Loucy (cell line): ENCODE results near the gene NTN1.
"Not testable (repeated sequence)": the region's sequence is repeated elsewhere in the genome, so short reads cannot be mapped to it uniquely, and the experiment has no call there.

Source experiments
- H2AFZ ChIP-seq: fragments of 200-600 bp; sonication (generic); 2 replicates; pipeline ENCODE4 v1.6.0; 2016; ENCODE audit warnings: antibody characterized with exemption, mild to moderate bottlenecking, low read length, moderate library complexity
- H3F3A ChIP-seq: fragments of 200-600 bp; 2 replicates; pipeline ENCODE4 v1.6.0; 2016; ENCODE audit warnings: antibody characterized with exemption, low read depth, mild to moderate bottlenecking
- H3K27me3 ChIP-seq: fragments of 200-600 bp; sonication (generic); 2 replicates; pipeline ENCODE4 v1.6.1; 2014; ENCODE audit warnings: low read length, mild to moderate bottlenecking; ENCODE audit not compliant: insufficient read depth, poor library complexity, severe bottlenecking
- H3K36me3 ChIP-seq: fragments of 200-600 bp; sonication (generic); 2 replicates; pipeline ENCODE4 v1.6.1; 2016; ENCODE audit warnings: low read length; ENCODE audit not compliant: insufficient read depth
- H3K4me1 ChIP-seq: fragments of 200-600 bp; sonication (generic); 2 replicates; pipeline ENCODE4 v1.5.1; 2014; ENCODE audit warnings: low read length, mild to moderate bottlenecking; ENCODE audit not compliant: insufficient read depth, poor library complexity, severe bottlenecking
- H3K4me2 ChIP-seq: fragments of 200-600 bp; sonication (generic); 2 replicates; pipeline ENCODE4 v1.6.0; 2014; ENCODE audit warnings: antibody characterized with exemption, low read length, low read depth, mild to moderate bottlenecking; ENCODE audit not compliant: poor library complexity, severe bottlenecking
- H3K4me3 ChIP-seq: fragments of 200-600 bp; sonication (generic); 2 replicates; pipeline ENCODE4 v1.5.1; 2014; ENCODE audit warnings: low read length, mild to moderate bottlenecking, mixed read lengths; ENCODE audit not compliant: poor library complexity, severe bottlenecking
- H3K79me2 ChIP-seq: fragments of 200-600 bp; sonication (generic); 2 replicates; pipeline ENCODE4 v1.6.1; 2014; ENCODE audit warnings: low read length; ENCODE audit not compliant: insufficient read depth
- H3K9ac ChIP-seq: fragments of 200-600 bp; sonication (generic); 2 replicates; pipeline ENCODE4 v1.6.0; 2014; ENCODE audit warnings: mild to moderate bottlenecking, low read depth, low read length, moderate library complexity; ENCODE audit not compliant: poor library complexity, severe bottlenecking
- H3K9me2 ChIP-seq: fragments of 200-600 bp; sonication (generic); replicated peaks from 2 replicates; pipeline ENCODE4 v1.6.1; 2016; ENCODE audit warnings: low read depth, low read length, mixed read lengths
- H3K9me3 ChIP-seq: fragments of 200-600 bp; sonication (generic); 2 replicates; pipeline ENCODE4 v1.6.1; 2014; ENCODE audit warnings: mild to moderate bottlenecking, antibody characterized with exemption, low read length, low read depth; ENCODE audit not compliant: insufficient read depth
- H4K20me1 ChIP-seq: fragments of 200-600 bp; sonication (generic); 2 replicates; pipeline ENCODE4 v1.6.0; 2014; ENCODE audit warnings: antibody characterized with exemption, low read length, mild to moderate bottlenecking; ENCODE audit not compliant: insufficient read depth, poor library complexity, severe bottlenecking
- EZH2phosphoT487 ChIP-seq: fragments of 200-600 bp; IDR thresholded peaks from 2 replicates; pipeline ENCODE4 v1.6.1; 2018; ENCODE audit warnings: antibody characterized with exemption, mild to moderate bottlenecking, moderate library complexity, borderline replicate concordance
- TF ChIP-seq, protein P1 (sequence below): fragments of 200-600 bp; sonication (generic); conservative IDR thresholded peaks from 2 replicates; pipeline ENCODE4 v1.5.1; 2014; ENCODE audit warnings: mild to moderate bottlenecking, antibody characterized with exemption, low read length

NTN1 gene

DNA sequence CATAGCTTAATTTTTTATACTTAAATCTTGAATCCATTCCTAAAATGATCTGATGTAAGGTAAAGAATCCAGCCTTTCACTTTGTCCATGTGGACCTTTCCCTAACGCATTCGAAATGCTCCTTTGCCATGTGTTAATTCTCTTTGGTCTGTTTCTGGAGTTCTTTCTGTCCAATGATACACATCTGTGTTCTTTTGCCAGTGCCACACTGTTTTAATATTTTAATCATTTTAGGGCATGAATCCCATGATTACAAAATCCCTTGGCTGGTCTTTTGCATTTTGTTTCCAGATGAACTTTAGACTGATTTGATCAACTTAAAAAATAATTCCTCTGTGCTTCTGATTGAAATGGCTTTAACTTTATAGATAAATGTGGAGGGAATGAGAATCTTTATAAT, 74.1 kb downstream of the NTN1 start:
- Histone ChIP-seq H3K36me3 (no peaks in the 10 kb centered on the region), H3F3A (no peaks in the 10 kb centered on the region; the same call in 1 of the 2 replicates), H4K20me1 (no peaks in the 10 kb centered on the region), H3K9ac (no peak overlapping the region), H3K4me3 (no peak overlapping the region), H2AFZ (no peak overlapping the region), H3K4me1 (peaks cover 1% of the 10 kb centered on the region), H3K79me2 (no peaks in the 10 kb centered on the region), H3K9me2 (no peaks in the 10 kb centered on the region), H3K4me2 (no peak overlapping the region), H3K27me3 (no peaks in the 10 kb centered on the region), H3K9me3 (no peaks in the 10 kb centered on the region)
- no peak for TF ChIP-seq EZH2phosphoT487
- TF ChIP-seq, protein P1, sequence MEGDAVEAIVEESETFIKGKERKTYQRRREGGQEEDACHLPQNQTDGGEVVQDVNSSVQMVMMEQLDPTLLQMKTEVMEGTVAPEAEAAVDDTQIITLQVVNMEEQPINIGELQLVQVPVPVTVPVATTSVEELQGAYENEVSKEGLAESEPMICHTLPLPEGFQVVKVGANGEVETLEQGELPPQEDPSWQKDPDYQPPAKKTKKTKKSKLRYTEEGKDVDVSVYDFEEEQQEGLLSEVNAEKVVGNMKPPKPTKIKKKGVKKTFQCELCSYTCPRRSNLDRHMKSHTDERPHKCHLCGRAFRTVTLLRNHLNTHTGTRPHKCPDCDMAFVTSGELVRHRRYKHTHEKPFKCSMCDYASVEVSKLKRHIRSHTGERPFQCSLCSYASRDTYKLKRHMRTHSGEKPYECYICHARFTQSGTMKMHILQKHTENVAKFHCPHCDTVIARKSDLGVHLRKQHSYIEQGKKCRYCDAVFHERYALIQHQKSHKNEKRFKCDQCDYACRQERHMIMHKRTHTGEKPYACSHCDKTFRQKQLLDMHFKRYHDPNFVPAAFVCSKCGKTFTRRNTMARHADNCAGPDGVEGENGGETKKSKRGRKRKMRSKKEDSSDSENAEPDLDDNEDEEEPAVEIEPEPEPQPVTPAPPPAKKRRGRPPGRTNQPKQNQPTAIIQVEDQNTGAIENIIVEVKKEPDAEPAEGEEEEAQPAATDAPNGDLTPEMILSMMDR, result no peak

GRCh38 chr17:9098242-9098825, 77.0 kb downstream of the NTN1 start:
- Histone ChIP-seq H3K36me3 (peaks cover 5% of the 10 kb centered on the region; the same call in 1 of the 2 replicates), H3K9me3 (peaks cover 9% of the 10 kb centered on the region; the same call in 1 of the 2 replicates), H3K9me2 (no peaks in the 10 kb centered on the region), H2AFZ (no peak overlapping the region), H3K9ac (no peak overlapping the region), H4K20me1 (no peaks in the 10 kb centered on the region), H3K27me3 (no peaks in the 10 kb centered on the region), H3K4me2 (no peak overlapping the region), H3K79me2 (no peaks in the 10 kb centered on the region), H3K4me1 (peaks cover 13% of the 10 kb centered on the region), H3K4me3 (no peak overlapping the region), H3F3A (no peaks in the 10 kb centered on the region; the same call in 1 of the 2 replicates)
- no peak for TF ChIP-seq EZH2phosphoT487
- TF ChIP-seq, protein P1, result no peak

DNA sequence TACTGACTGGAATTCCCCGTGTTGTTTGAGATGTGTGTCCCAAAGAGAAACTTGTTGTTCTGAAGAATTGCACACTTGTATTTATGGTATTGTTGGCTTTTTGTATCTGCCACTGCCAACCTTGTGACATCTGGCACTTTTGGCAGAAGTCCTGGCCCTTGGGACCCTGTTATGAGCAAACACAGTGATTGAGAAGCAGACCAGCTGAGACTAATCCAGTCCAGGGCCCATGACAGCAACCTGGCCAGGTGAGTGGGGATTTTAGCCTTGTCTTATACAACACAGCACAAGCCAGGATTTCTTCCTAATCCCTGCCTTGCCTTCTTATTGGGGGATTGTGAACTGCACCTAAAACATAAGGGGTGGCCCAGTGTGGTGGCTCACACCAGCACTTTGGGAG, 80.0 kb downstream of the NTN1 start:
- Histone ChIP-seq H3K4me2 (no peak overlapping the region), H2AFZ (no peak overlapping the region), H3K4me3 (no peak overlapping the region), H4K20me1 (no peaks in the 10 kb centered on the region), H3F3A (no peaks in the 10 kb centered on the region; the same call in 1 of the 2 replicates), H3K79me2 (no peaks in the 10 kb centered on the region), H3K4me1 (peaks cover 21% of the 10 kb centered on the region), H3K36me3 (peaks cover 5% of the 10 kb centered on the region; the same call in 1 of the 2 replicates), H3K9me3 (peaks cover 9% of the 10 kb centered on the region; the same call in 1 of the 2 replicates), H3K9me2 (no peaks in the 10 kb centered on the region), H3K27me3 (no peaks in the 10 kb centered on the region), H3K9ac (no peak overlapping the region)
- TF ChIP-seq, protein P1, result no peak
- no peak for TF ChIP-seq EZH2phosphoT487

DNA sequence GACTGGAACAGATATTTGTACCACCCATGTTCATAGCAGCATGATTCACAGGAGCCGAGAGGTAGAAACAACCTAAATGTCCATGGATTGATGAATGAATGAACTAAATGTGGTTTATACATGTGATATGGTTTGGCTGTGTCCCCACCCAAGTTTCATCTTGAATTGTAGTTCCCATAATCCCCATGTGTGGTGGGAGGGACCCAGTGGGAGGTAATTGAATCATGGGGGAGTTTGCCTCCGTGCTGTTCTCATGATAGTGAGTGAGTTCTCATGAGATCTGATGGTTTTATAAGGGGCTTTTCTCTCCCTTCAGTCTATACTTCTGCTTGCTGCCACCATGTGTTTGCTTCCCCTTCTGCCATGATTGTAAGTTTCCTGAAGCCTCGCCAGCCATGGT, 81.9 kb downstream of the NTN1 start:
- not testable (repeated sequence) for H3K4me2 ChIP-seq, H3K79me2 ChIP-seq, H3K27me3 ChIP-seq, H3K9ac ChIP-seq, H3K9me3 ChIP-seq, H4K20me1 ChIP-seq, H3K36me3 ChIP-seq, H3K4me3 ChIP-seq, H3K9me2 ChIP-seq, H3F3A ChIP-seq, H2AFZ ChIP-seq
- peaks cover 34% of the 10 kb centered on the region for H3K4me1 ChIP-seq
